Aorta (tissue), 5 donors: ENCODE data around the gene VOPP1. TPM values are rescaled to one million over a fixed set of nuclear protein-coding genes. Genes with fewer than 3 reads are reported as not detected.

Experiments
- ATAC-seq: fragments of 200-7000 bp; cut with Tn5 transposase; one replicate; pipeline ENCODE4 v1.9.1; 2022; ENCODE audit warnings: moderate library complexity; ENCODE audit not compliant: low FRiP score
- DNase-seq, 2 donors: peaks; one replicate each; pipeline ENCODE4 v3.0.0-alpha.2; 2020
- H3K27ac ChIP-seq, 2 donors: one replicate each; pipeline ENCODE4 v1.5.1; 2013; ENCODE audit warnings: low read length in 2 of 2, mild to moderate bottlenecking in 2 of 2, moderate library complexity in 2 of 2, control low read depth in 1 of 2, inconsistent platforms in 1 of 2, low read depth in 1 of 2
- H3K27me3 ChIP-seq, 2 donors: one replicate each; pipeline ENCODE4 v1.6.1; 2013; ENCODE audit warnings: control low read depth in 1 of 2, low read length in 1 of 2, mild to moderate bottlenecking in 1 of 2, moderate library complexity in 1 of 2; ENCODE audit not compliant: insufficient read depth in 2 of 2, control insufficient read depth in 1 of 2
- H3K36me3 ChIP-seq, 2 donors: one replicate each; pipeline ENCODE4 v1.6.1; 2013; ENCODE audit warnings: control low read depth in 1 of 2, low read length in 1 of 2, mild to moderate bottlenecking in 1 of 2; ENCODE audit not compliant: insufficient read depth in 2 of 2, control insufficient read depth in 1 of 2
- H3K4me1 ChIP-seq, 2 donors: one replicate each; pipeline ENCODE4 v1.6.1; 2013; ENCODE audit warnings: low read length in 2 of 2, control low read depth in 1 of 2, mild to moderate bottlenecking in 1 of 2, moderate library complexity in 1 of 2; ENCODE audit not compliant: insufficient read depth in 2 of 2, control insufficient read depth in 1 of 2
- H3K4me3 ChIP-seq, 2 donors: one replicate each; pipeline ENCODE4 v1.5.1; 2013; ENCODE audit warnings: low read length in 2 of 2, control low read depth in 1 of 2, mild to moderate bottlenecking in 1 of 2
- H3K9me3 ChIP-seq: one replicate; pipeline ENCODE4 v1.6.1; 2013; ENCODE audit warnings: mild to moderate bottlenecking, low read length; ENCODE audit not compliant: control insufficient read depth
- WGBS, 2 donors: extraction: QIAGEN DNeasy Blood & Tissue Kit; methylation state at CpG; one replicate each; pipeline ENCODE4 v1.1.7; 2013; 5-methylcytosine and 5-hydroxymethylcytosine counted together
- intact Hi-C, 2 donors: fragments of 100-400 bp; cut with DNase I; formaldehyde crosslinking; loops; one replicate each; pipeline versions ENCODE4 v1.14.2 to v1.15.0; 2022
- polyA plus RNA-seq, 2 donors: library from polyadenylated mRNA; stranded (reverse); fragments of 200-250 nt; gene quantifications; one replicate each; pipeline ENCODE4 v1.2.3, GENCODE V29; 2013
- total RNA-seq, 2 donors: library from RNA; stranded (reverse); fragmentation: NEBNext Ultra II Directional; extraction: Animal tissue kit (Norgen Biotek cat#: 25700); gene quantifications; one replicate each; pipeline ENCODE4 v1.2.1, GENCODE V29; 2021
- donor health status: healthy with polysubstance abuse.
- donor health status: Bipolar disorder and iron deficiency.
- donor health status: DM: no; HTN: no; CAD: no.
- donor health status: DM: no; HTN: no; CAD: no.
- donor health status: DM: yes; HTN: yes; CAD: no.

Gene VOPP1
- total and polyA plus RNA-seq, 4 donors: 36.3 to 82.9 (median 68.5) TPM

DNA sequence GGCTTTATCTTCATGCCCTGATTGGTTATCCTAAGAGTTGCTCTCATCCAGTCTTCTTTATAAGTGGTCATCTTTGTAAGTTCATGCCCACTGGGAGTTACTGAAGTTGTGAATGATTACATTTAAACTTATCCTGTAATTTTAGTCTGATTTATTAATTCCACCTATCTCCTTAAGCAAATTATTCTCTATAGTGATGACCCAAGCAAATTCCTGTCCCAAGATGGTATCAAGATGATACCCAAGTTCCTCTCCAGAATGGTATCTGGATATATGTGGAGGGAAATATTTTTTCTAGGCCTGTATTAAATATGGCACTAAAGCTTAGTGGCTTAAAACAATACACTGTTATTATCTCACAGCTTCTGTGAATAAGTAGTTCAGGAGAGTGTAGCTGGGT is 22.6 kb upstream of the VOPP1 start:
- Histone ChIP-seq H3K27me3 (no peaks in the 10 kb centered on the region), H3K4me3 (no peak overlapping the region), H3K4me1 (no peaks in the 10 kb centered on the region), H3K9me3 (no peaks in the 10 kb centered on the region), H3K36me3 (no peaks in the 10 kb centered on the region), H3K27ac (no peak overlapping the region)
- DNase-seq: no peak
- intact Hi-C loops: loop anchor here (5.0 to 10.0 kb wide), 4 partner anchors 70 to 310 kb away; no protein-coding TSS in a partner anchor
- ATAC-seq: no peak

DNA sequence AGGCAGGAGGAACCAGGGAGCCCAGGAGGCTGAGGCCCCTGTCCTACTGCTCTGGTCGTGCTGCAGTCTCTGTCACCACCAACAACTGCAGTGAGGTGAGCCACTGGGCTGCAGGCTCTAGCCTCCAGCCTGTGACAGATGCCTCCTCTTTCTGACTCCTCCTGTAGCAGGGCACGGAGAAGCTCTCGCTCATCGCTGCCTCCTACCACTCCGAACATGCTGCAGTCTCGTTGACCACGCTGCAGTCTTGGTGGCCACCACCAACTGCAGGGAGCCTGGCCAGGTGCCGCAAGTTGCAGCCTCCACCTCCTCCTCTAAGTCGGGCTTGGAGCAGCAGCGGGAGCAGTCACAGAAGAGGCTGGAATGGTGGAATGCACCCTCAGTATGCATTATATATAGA is 22.1 kb upstream of the VOPP1 start:
- Histone ChIP-seq H3K27ac (no peak overlapping the region), H3K4me3 (no peak overlapping the region), H3K27me3 (no peaks in the 10 kb centered on the region), H3K4me1 (no peaks in the 10 kb centered on the region), H3K9me3 (no peaks in the 10 kb centered on the region), H3K36me3 (no peaks in the 10 kb centered on the region)
- intact Hi-C loops: loop anchor here (5.0 to 10.0 kb wide), 3 partner anchors 70 to 310 kb away; no protein-coding TSS in a partner anchor
- ATAC-seq (no peak), DNase-seq (no peak)
- WGBS, 2 donors: 94 to 95% methylated on average over 10 of the region's 10 CpGs

- ATAC-seq (peak; percentile 49), DNase-seq (peak; percentile 78 to 90)
- no peak overlapping the region for H3K4me3 ChIP-seq
- no peaks in the 10 kb centered on the region for H3K9me3 ChIP-seq
- 68 to 72% methylated on average over 14 of the region's 14 CpGs for WGBS, 2 donors
- no peak overlapping the region for H3K27ac ChIP-seq
- no peaks in the 10 kb centered on the region for H3K4me1 ChIP-seq
- H3K27me3 ChIP-seq: no peaks in the 10 kb centered on the region
- intact Hi-C loops: loop anchor here (5.0 to 10.0 kb wide), 3 partner anchors 69 to 309 kb away; no protein-coding TSS in a partner anchor
- H3K36me3 ChIP-seq: no peaks in the 10 kb centered on the region
These were observed 21.4 kb upstream of the VOPP1 start for GRCh38 chr7:55593515-55594318.

DNA sequence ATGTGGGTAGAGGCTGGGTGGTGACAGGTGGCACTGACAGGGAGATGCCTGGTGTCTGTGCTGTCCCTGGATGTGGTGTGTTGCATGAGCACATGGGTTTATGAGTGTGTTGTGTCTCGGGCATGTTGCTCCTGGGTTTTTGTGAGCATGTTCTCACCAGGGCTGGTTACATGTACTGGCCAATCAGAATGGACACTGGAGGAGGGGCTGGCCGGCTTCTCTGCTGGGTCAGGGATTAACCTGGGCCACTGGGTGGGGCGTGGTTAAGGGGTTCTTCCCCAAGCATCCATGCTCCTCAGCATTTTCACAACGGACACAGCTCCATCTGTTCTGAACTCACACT is 20.8 kb upstream of the VOPP1 start:
- intact Hi-C loops: loop anchor here (5.0 to 10.0 kb wide), 3 partner anchors 68 to 308 kb away; no protein-coding TSS in a partner anchor
- Histone ChIP-seq H3K27me3 (no peaks in the 10 kb centered on the region), H3K36me3 (no peaks in the 10 kb centered on the region), H3K4me3 (no peak overlapping the region), H3K4me1 (no peaks in the 10 kb centered on the region), H3K27ac (no peak overlapping the region), H3K9me3 (no peaks in the 10 kb centered on the region)
- DNase-seq (no peak), ATAC-seq (no peak)
- 77 to 83% methylated on average over 4 of the region's 4 CpGs for WGBS, 2 donors

DNA sequence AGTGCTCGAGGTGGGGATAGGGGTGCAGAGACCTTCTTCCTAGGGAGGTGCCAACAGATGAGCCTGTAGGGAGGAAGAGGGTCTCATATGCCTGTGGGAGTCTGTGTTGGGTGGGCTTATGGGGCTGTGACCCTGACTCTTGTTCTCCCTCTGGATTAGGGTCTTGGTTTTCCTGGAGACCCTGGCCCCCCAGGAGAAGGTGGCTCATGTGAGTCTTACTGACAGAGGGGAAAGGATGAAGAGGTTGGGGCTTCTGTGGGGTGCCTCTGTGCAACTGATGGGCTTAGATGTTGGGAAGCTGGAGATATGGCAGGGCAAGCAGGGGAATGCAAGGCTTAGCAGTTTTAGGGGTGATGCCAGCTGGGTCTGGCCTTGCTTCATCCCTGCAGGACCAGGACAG is 20.2 kb upstream of the VOPP1 start:
- Histone ChIP-seq H3K27me3 (no peaks in the 10 kb centered on the region), H3K36me3 (no peaks in the 10 kb centered on the region), H3K4me3 (no peak overlapping the region), H3K27ac (no peak overlapping the region), H3K4me1 (no peaks in the 10 kb centered on the region), H3K9me3 (no peaks in the 10 kb centered on the region)
- DNase-seq: no peak
- intact Hi-C loops: loop anchor here (5.0 to 10.0 kb wide), 3 partner anchors 68 to 308 kb away; no protein-coding TSS in a partner anchor
- no peak for ATAC-seq
- 91 to 94% methylated on average over 1 of the region's 1 CpG for WGBS, 2 donors

DNA sequence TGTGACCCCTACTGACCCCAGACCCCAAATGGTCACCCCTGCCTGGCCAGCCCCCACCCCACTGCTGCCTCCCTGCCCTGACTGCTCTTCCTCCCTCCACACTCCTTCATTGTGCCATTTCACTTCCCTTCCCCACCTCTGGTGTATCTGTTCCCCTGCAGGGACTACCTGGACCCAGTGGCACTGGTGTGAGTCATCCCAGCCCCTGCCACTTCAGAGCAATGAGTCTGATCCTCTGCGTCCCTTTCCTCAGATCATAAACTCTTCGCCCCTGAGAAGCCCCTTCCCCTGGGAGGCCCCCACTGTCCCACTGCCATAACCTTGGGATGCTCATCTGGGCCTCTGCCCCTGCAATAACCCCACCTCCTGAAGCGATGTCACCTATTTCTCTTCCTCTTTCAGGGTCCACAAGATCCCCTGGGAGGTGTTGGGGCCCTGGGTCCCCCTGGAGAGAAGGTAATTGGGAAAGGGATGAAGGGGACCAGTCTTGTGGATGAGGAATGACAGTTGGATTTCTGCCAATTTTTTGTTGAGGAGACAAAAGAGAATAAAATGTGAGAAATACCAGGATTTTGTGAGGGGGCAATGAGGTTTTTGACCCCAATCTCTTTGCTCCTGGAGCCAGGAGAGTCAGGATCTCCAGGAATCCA is 19.1 kb upstream of the VOPP1 start:
- Histone ChIP-seq H3K36me3 (no peaks in the 10 kb centered on the region), H3K4me3 (no peak overlapping the region), H3K4me1 (no peaks in the 10 kb centered on the region), H3K27ac (no peak overlapping the region), H3K9me3 (no peaks in the 10 kb centered on the region), H3K27me3 (no peaks in the 10 kb centered on the region)
- WGBS, 2 donors: 80 to 86% methylated on average over 3 of the region's 3 CpGs
- ATAC-seq: no peak
- intact Hi-C loops: loop anchor here (5.0 to 10.0 kb wide), 3 partner anchors 67 to 307 kb away; no protein-coding TSS in a partner anchor
- no peak for DNase-seq

GRCh38 chr7:55590517-55591281 is 18.4 kb upstream of the VOPP1 start:
- DNase-seq: no peak
- WGBS, 2 donors: 76 to 80% methylated on average over 7 to 8 of the region's 8 CpGs
- Histone ChIP-seq H3K4me3 (no peak overlapping the region), H3K4me1 (no peaks in the 10 kb centered on the region), H3K36me3 (no peaks in the 10 kb centered on the region), H3K27me3 (no peaks in the 10 kb centered on the region), H3K9me3 (no peaks in the 10 kb centered on the region), H3K27ac (no peak overlapping the region)
- no peak for ATAC-seq
- intact Hi-C loops: loop anchor here (5.0 to 10.0 kb wide), 3 partner anchors 66 to 306 kb away; no protein-coding TSS in a partner anchor

DNA sequence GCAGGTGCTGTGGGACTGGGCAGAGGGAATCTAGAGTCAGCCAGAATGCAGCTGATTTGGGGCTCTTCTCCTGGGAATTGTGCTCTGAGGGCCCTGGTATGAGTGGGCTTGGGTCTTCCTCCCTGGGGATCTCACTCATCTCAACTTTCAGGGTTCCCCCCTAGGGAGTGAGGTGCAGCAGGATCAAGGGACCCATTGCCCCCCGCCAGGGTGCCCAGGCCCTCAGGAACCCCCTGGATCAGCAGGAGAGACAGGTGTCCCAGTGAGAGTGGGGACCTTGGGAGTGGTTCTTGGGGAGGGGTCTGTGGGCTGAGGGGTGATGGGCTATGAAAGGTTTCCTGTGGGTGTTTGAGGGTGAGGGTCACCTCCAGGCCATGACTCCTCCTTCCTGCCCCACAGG is 17.6 kb upstream of the VOPP1 start:
- intact Hi-C loops: loop anchor here (5.0 to 10.0 kb wide), 3 partner anchors 65 to 305 kb away; no protein-coding TSS in a partner anchor
- ATAC-seq (no peak), DNase-seq (no peak)
- Histone ChIP-seq H3K4me1 (no peaks in the 10 kb centered on the region), H3K27me3 (no peaks in the 10 kb centered on the region), H3K36me3 (no peaks in the 10 kb centered on the region), H3K9me3 (no peaks in the 10 kb centered on the region), H3K27ac (no peak overlapping the region), H3K4me3 (no peak overlapping the region)
- WGBS, 2 donors: 93 to 99% methylated on average over 1 of the region's 1 CpG
